GM21526 (cell line): ENCODE results near the gene ASB13.
A peak's percentile ranks its signal among the peaks of the same experiment; 100 is the strongest.

Experiments
- ATAC-seq: cut with Tn5 transposase; IDR thresholded peaks from one replicate; pipeline ENCODE4 v1.9.1; 2021; ENCODE audit warnings: moderate library complexity; ENCODE audit not compliant: unreplicated experiment, low FRiP score

The ASB13 gene

DNA sequence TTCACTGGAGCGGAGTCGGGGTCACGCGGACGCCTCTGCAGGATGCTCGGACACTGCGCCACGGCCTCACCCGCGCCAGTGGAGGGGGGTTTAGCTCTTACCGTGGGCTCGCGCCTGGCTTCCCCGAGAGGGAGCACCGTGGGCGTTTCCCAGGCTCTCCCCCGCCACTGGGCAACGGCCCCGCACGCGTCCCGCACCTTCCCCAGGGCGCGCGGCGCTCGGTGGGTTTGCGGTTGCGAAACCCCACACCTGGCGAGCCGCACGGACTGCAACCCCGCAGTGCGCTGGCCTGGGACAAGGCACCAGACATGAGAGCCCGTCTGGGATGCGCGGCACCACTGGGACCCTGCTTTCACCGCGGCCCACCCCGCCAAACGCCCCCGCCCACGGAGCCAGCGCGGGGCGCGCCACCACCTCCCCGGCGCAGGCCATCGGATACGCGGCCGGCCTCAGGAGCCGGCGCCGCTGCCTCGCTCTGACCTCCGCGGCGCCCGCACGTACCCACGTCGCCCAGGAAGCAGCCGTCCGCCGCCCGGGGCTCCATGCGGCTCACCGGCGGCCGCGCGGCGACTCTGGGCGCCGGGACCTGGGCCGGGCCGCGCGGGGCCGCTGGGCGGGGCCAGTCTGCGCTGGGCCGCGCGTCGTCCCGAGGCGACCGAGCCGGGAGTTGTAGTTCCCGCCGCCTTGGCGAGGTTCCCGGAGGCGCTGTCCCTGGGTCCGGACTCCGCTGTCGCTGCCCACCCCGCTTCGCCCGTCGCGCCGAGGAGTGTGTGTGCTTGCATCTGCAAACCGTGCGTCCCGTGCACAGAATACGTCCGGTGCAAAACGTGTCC, at the start of gene ASB13:
Gene ASB13, minus strand, starts transcription at position 588 of the 833 bp plus-strand sequence. Its CDS starts 44 bp downstream, at position 544.
- ATAC-seq: peak; percentile 57

GRCh38 chr10:5711642-5712041, 45.2 kb upstream of the ASB13 start:
- ATAC-seq: no peak

DNA sequence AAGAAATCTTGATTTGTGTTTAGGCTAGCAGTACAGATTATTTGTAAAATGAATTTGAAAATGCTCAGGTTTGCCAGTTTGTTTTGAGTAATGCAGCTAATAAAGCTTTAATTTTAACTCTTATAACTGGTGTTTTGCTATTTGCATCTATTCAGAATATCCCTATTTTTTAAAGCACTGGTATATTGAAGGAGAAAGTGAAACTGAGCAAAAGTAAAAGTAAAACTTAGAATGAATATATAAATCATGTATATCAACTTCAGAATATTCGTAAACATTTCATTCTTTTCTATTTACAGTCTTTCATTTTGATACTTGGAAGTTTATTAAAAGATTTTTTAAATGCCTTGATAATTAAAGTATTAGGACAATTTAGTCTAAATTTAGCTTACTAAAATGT, 44.5 kb upstream of the ASB13 start:
- no peak for ATAC-seq

DNA sequence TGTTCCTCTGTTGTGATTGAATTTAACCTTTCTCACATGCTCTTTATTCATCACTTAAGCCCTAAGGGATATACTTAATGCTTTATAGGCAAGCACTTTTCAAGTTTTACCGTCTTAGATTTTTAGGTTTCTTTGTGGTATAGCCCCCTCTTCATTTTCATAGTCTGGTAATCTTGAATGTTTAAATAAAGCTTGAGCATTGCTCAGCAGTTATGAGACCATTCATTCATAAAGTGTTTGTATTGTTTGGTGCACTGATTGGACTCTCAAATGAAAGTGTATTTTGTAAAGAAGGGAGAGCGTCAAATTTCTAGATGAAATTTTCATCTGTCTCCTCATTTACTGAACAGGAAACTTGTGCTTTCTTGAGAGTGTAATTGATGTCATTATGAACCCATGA, 43.5 kb upstream of the ASB13 start:
- ATAC-seq: no peak

DNA sequence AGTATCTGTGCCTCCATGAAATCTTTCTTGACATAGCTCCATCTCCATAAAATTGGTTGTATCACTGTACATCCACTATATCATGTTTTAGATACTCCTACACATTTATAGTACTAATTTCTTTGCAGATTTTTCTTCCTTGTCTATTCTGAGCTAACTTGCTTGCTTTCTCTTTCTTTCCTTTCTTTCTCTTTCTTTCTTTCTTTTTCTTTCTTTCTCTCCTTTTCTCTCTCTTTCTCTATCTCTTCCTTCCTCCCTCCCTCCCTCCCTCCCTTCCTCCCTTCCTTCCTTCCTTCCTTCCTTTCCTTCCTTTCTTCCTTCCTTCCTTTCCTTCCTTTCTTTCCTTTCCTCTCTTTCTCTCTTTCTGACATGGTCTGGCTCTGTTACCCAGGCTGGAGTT, 42.0 kb upstream of the ASB13 start:
- ATAC-seq: no peak

DNA sequence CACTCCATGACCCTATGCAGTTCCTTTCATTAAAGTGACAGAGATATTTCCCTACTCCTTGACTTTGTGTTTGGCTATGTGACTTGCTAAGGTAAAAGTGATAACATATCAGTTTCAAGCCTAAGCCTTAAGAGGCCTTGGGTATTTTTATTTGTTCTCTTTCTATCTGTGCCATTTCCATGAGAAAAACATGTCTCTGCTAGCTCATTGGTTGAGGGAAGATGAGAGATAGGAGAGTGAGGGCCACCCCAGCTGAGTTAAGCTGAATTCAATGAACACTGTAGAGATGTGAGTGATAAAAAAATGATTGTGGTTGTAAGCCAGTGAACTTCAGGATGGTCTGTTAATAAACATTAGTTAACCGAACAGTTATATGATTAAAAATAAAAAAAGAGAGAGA, 31.7 kb upstream of the ASB13 start:
- ATAC-seq: no peak

DNA sequence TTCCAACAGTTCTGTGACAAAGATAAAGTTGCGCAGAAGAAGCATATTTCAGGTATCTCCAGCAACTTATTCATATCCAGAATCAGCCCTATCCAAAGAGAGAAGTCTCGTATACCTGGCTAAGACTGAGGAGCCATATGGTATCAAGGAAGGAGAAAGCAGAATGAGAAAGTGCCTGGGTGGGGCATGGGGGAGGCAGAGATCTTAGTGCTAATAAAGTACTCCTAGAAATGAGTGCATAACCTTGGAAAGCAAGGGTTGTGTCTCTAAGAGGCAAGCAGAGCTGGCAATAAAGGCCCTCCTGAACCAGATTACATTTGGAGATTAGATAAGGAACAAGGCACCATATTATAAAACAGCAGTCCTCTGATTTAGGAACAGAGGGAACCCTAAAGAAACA, 30.9 kb upstream of the ASB13 start:
- no peak for ATAC-seq

GRCh38 chr10:5694573-5694972, 28.2 kb upstream of the ASB13 start:
- no peak for ATAC-seq

- peak; percentile 63 for ATAC-seq
Observed at GRCh38 chr10:5692461-5693358, 26.3 kb upstream of the ASB13 start.

GRCh38 chr10:5691786-5692185, 25.4 kb upstream of the ASB13 start:
- ATAC-seq: no peak

- ATAC-seq: no peak
Observed at GRCh38 chr10:5688587-5688986, 22.2 kb upstream of the ASB13 start.

GRCh38 chr10:5685764-5686240, 19.4 kb upstream of the ASB13 start:
- ATAC-seq: no peak

GRCh38 chr10:5684971-5685763, 18.8 kb upstream of the ASB13 start:
- ATAC-seq: peak; percentile 42

DNA sequence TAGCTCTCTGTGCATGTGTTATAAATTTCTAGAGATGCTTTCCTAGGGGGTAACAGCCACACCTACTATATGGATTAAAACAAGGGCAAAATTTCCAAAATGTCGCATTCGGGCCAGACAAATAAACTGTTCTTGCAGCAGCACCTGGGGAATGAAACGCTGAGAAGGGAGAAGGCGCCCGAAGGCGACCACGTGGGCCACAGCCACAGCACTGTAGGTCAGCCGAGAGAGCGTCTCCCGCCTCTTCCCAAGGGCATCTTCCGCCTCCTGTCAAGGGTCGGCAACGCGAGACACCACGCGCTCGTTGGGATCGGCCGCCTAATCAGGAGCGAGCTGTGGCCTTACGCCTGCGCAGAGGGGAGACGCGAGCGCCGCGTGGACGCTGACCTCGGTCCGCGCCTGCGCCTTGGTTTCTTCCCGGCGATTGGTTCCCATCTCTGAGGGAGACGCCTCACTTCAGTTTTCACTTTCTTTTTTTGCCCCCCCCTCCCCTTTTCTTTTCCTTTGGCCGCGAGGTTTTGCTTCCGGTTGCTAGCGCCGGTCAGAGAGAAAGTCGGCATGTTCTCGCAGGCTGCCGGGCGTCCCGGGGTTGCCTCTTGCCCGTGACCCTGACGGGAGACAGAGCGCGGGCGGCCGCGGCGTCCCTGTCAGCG, 18.0 kb upstream of the ASB13 start, which contains the start of gene TASOR2:
Gene TASOR2, plus strand, starts transcription at position 521 of the 653 bp plus-strand sequence. CDS start 35,805 bp downstream, outside the sequence.
- ATAC-seq: peak; percentile 70

DNA sequence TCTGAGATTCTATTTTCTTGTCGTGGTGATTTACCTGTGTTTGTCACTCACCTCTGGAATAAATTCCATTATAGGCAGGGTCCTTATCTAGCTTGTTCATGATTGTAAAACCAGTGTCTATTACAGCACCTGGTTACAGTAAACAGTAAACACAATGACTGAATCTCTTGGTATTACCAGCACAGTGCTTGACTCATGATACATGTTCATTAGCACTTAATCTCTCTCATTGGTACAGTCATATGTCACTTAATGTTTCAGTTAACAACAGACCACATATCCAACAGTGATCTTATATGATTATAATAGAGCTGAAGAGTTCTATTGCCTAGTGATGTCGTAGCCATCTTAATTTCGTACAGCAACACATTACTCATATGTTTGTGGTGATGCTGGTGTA, 16.7 kb upstream of the ASB13 start:
- ATAC-seq: no peak

DNA sequence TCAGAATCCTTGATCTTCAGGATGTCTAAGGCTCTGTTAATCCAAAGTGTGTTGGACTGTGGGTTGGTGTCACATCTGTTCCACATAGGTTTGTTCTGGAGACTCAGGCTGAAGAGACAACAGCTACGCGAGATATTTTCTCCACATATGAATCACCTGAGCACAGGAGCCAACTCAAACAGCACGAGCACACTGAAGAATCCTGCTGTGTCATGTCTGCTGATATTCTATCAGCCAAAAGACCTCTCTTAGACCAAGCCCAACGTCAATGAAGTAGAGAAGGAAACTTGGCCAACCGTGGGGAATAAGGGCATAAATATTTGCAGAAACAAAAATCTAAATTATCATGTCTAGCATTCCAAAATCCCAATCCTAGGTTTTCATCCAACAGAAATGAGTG, 15.5 kb upstream of the ASB13 start:
- no peak for ATAC-seq

DNA sequence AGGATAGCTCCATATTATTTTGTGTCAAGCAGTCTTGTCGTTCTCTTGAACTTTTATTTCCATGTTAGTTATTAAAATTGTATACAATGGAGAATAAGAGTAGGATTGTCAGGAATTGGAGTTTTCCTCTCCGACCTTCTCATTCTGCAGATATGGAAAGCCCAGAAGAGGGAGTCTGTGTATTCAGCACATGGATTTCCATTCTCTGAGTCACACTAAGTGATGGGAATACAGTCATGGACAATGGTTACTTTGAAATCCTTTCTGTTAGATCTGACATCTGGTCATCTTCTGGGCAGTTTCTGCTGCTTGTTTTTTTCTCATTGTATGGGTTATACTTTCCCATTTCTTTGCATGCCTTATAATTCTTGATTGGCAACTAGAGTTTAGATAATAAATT, 13.2 kb upstream of the ASB13 start:
- ATAC-seq: no peak

DNA sequence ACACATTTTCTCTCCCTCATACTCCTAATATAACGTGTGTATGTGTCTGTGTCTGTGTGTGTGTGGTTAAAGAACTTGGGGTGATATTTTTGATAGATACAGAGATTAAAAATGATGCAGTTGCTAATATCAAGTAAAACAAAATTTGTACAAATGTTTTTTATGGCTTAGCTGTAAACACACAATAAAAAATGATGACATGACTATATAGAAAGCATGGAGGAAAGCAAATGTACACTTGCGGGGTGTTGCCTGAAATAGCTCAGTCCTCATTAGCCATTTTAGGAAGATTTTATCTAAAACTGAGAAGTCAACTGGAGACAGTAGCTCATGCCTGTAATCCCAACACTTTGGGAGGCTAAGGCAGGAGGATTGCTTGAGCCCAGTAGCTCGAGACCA, 12.6 kb upstream of the ASB13 start:
- ATAC-seq: no peak

DNA sequence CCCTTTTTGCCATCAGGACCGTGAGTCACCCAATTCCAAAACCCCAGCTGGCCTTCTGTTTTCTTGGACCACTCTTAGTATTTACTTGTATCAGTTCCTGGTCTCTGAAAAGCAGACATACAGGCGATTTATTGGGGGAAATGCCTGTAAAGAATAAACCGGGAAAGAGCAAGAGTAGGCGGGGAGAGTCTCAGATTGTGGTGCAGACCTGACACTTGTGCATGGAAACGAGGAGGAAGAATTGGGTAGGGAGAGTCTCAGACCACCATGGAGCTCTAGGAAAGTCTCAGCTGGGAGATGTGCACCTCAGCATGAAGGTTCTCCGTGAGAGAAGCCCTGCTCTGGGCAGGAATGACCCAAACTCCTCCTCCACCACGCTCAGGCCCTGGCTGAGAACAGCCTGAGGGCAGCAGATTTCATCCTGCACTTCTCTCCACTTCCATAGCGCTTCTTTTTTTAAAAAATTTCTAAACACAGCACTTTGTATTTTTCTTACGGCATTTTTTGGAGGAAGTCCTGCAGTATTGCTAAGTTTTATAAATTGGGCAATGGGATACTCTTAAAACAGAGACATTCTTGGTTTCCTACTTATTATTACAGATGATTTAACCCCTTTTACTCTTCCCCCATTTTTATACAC, 12.1 kb upstream of the ASB13 start:
- ATAC-seq: no peak
